IMR-90 (cell line): ENCODE data around the gene PPDPF. TPM values are rescaled to one million over a fixed set of nuclear protein-coding genes. Genes with fewer than 3 reads are reported as not detected.

Source experiments
- ATAC-seq: fragments of 200-7000 bp; cut with Tn5 transposase; 2 replicates; pipeline ENCODE4 v1.9.1; 2020; ENCODE audit warnings: low read depth, mild to moderate bottlenecking, moderate library complexity
- BruUV-seq: library from RNA; stranded (reverse); fragments of 400-500 nt; replicated peaks from 2 replicates; lab custom pipeline; 2021; lab: Mats Ljungman, UMichigan
- CTCF ChIA-PET: fragments of 300-600 bp; formaldehyde crosslinking; extraction: SDS; loops from one replicate; lab custom pipeline; 2021; ENCODE audit warnings: antibody characterized with exemption; lab: Yijun Ruan, JAX
- POLR2A ChIA-PET: fragments of 300-600 bp; sonication (Branson Sonifier 250); formaldehyde crosslinking; loops from one replicate; lab custom pipeline; 2022; ENCODE audit warnings: antibody characterized with exemption; ENCODE audit not compliant: unreplicated experiment; lab: Charles Lee
- DNase-seq: peaks from one replicate; pipeline ENCODE4 v3.0.0; 2013
- H2AFZ ChIP-seq: replicated peaks from 2 replicates; pipeline ENCODE3; 2013; ENCODE audit warnings: low read length, mild to moderate bottlenecking; ENCODE audit not compliant: poor library complexity
- H2AK5ac ChIP-seq: 2 replicates; pipeline ENCODE4 v1.6.1; 2013; ENCODE audit warnings: low read depth, low read length, inconsistent platforms
- H2AK9ac ChIP-seq: replicated peaks from 2 replicates; pipeline ENCODE3; 2013; ENCODE audit warnings: mild to moderate bottlenecking, low read depth, low read length, moderate library complexity; ENCODE audit not compliant: poor library complexity
- H2BK120ac ChIP-seq: 2 replicates; pipeline ENCODE4 v1.6.1; 2013; ENCODE audit warnings: low read depth, low read length, inconsistent platforms
- H2BK15ac ChIP-seq: 3 replicates; pipeline ENCODE4 v1.6.1; 2013; ENCODE audit warnings: low read depth, low read length, inconsistent platforms
- H2BK20ac ChIP-seq: 2 replicates; pipeline ENCODE4 v1.6.1; 2013; ENCODE audit warnings: low read depth, mild to moderate bottlenecking, inconsistent platforms, low read length, moderate library complexity
- H2BK5ac ChIP-seq: 2 replicates; pipeline ENCODE4 v1.6.1; 2013; ENCODE audit warnings: mild to moderate bottlenecking, low read depth, low read length, inconsistent platforms; ENCODE audit not compliant: poor library complexity, severe bottlenecking
- H3K14ac ChIP-seq: replicated peaks from 2 replicates; pipeline ENCODE4 v1.6.1; 2013; ENCODE audit warnings: low read depth, low read length, inconsistent platforms
- H3K18ac ChIP-seq: 2 replicates; pipeline ENCODE4 v1.6.1; 2013; ENCODE audit warnings: low read depth, low read length, control low read depth
- H3K23ac ChIP-seq: 2 replicates; pipeline ENCODE4 v1.6.1; 2013; ENCODE audit warnings: low read depth, low read length, inconsistent platforms
- H3K27ac ChIP-seq: 2 replicates; pipeline ENCODE4 v1.5.1; 2013; ENCODE audit warnings: mild to moderate bottlenecking, control low read depth, low read length; ENCODE audit not compliant: insufficient read depth
- H3K27me3 ChIP-seq: 2 replicates; pipeline ENCODE4 v1.6.1; 2013; ENCODE audit warnings: low read length; ENCODE audit not compliant: control insufficient read depth, insufficient read depth
- H3K36me3 ChIP-seq: 2 replicates; pipeline ENCODE4 v1.6.1; 2013; ENCODE audit warnings: low read length, mixed read lengths; ENCODE audit not compliant: control insufficient read depth, insufficient read depth
- H3K4ac ChIP-seq: 2 replicates; pipeline ENCODE4 v1.6.1; 2013; ENCODE audit warnings: low read depth, low read length, inconsistent platforms
- H3K4me1 ChIP-seq: 2 replicates; pipeline ENCODE4 v1.6.1; 2013; ENCODE audit warnings: low read length, mixed read lengths; ENCODE audit not compliant: control insufficient read depth, insufficient read depth
- H3K4me2 ChIP-seq: 2 replicates; pipeline ENCODE4 v1.6.1; 2013; ENCODE audit warnings: low read depth, mild to moderate bottlenecking, control low read depth, low read length, moderate library complexity
- H3K4me3 ChIP-seq: 2 replicates; pipeline ENCODE4 v1.5.1; 2013; ENCODE audit warnings: low read depth, mild to moderate bottlenecking, control low read depth, low read length, moderate library complexity; ENCODE audit not compliant: insufficient read depth
- H3K56ac ChIP-seq: 2 replicates; pipeline ENCODE4 v1.6.1; 2013; ENCODE audit warnings: low read length, inconsistent platforms; ENCODE audit not compliant: insufficient read depth; ENCODE audit errors: extremely low read depth
- H3K79me1 ChIP-seq, 2 experiments: 2 replicates each; pipeline ENCODE4 v1.6.1; 2013; ENCODE audit warnings: low read length in 2 of 2, inconsistent platforms in 1 of 2, low read depth in 1 of 2
- H3K9ac ChIP-seq: 2 replicates; pipeline ENCODE4 v1.6.1; 2013; ENCODE audit warnings: low read depth, low read length, control low read depth
- H3K9me1 ChIP-seq: 2 replicates; pipeline ENCODE4 v1.6.1; 2013; ENCODE audit warnings: low read length, inconsistent platforms; ENCODE audit not compliant: insufficient read depth
- H3K9me3 ChIP-seq: 2 replicates; pipeline ENCODE4 v1.6.1; 2013; ENCODE audit warnings: low read length; ENCODE audit not compliant: control insufficient read depth, insufficient read depth
- H4K20me1 ChIP-seq: 2 replicates; pipeline ENCODE4 v1.6.1; 2013; ENCODE audit warnings: low read length, inconsistent platforms; ENCODE audit not compliant: insufficient read depth
- H4K5ac ChIP-seq: 2 replicates; pipeline ENCODE4 v1.6.1; 2013; ENCODE audit warnings: mild to moderate bottlenecking, low read depth, low read length, control low read depth
- H4K8ac ChIP-seq, 2 experiments: 2 replicates each; pipeline ENCODE4 v1.6.1; 2013; ENCODE audit warnings: low read depth in 2 of 2, low read length in 2 of 2, control low read depth in 1 of 2, inconsistent platforms in 1 of 2
- H4K91ac ChIP-seq: 2 replicates; pipeline ENCODE4 v1.6.1; 2013; ENCODE audit warnings: low read depth, low read length, inconsistent platforms; ENCODE audit not compliant: insufficient read depth
- BHLHE40 ChIP-seq: fragments of 150-350 bp; IDR thresholded peaks from 2 replicates; pipeline ENCODE4 v1.6.1; 2016; ENCODE audit warnings: mild to moderate bottlenecking, low read depth, low read length
- CEBPB ChIP-seq: IDR thresholded peaks from 2 replicates; pipeline ENCODE4 v1.6.1; 2012; ENCODE audit warnings: low read depth, low read length, improper control_type of control experiment
- FOS ChIP-seq: fragments of 150-350 bp; IDR thresholded peaks from 2 replicates; pipeline ENCODE4 v1.6.1; 2016; ENCODE audit warnings: low read depth, low read length
- MAZ ChIP-seq: IDR thresholded peaks from 2 replicates; pipeline ENCODE4 v1.6.1; 2012; ENCODE audit warnings: low read depth, mild to moderate bottlenecking, low read length, improper control_type of control experiment, moderate library complexity, borderline replicate concordance
- MXI1 ChIP-seq: IDR thresholded peaks from 2 replicates; pipeline ENCODE4 v1.6.1; 2012; ENCODE audit warnings: low read depth, mild to moderate bottlenecking, low read length, moderate library complexity, borderline replicate concordance
- NFE2L2 ChIP-seq: fragments of 150-350 bp; IDR thresholded peaks from 2 replicates; pipeline ENCODE4 v1.6.1; 2016; ENCODE audit warnings: low read depth, mild to moderate bottlenecking, low read length
- POLR2A ChIP-seq: IDR thresholded peaks from 2 replicates; pipeline ENCODE4 v1.6.1; 2012; ENCODE audit warnings: mild to moderate bottlenecking, low read depth, low read length
- RAD21 ChIP-seq: IDR thresholded peaks from 2 replicates; pipeline ENCODE4 v1.6.1; 2012; ENCODE audit warnings: low read length, improper control_type of control experiment
- RCOR1 ChIP-seq: IDR thresholded peaks from 2 replicates; pipeline ENCODE4 v1.6.1; 2012; ENCODE audit warnings: mild to moderate bottlenecking, low read length, improper control_type of control experiment; ENCODE audit not compliant: insufficient replicate concordance
- RFX5 ChIP-seq: IDR thresholded peaks from 2 replicates; pipeline ENCODE4 v1.8.0; 2012; ENCODE audit warnings: low read depth, mild to moderate bottlenecking, low read length, moderate library complexity
- SMC3 ChIP-seq: fragments of 150-350 bp; IDR thresholded peaks from 2 replicates; pipeline ENCODE4 v1.6.1; 2016; ENCODE audit warnings: low read depth, mild to moderate bottlenecking, antibody characterized with exemption, low read length, moderate library complexity
- WGBS, 2 experiments: methylation state at CpG; one replicate each; pipeline versions ENCODE4 v1.1.5 to v1.1.7; 2013; ENCODE audit warnings: missing lambda C conversion rate in 2 of 2; ENCODE audit not compliant: insufficient read length in 1 of 2; ENCODE audit errors: extremely low coverage in 2 of 2; 5-methylcytosine and 5-hydroxymethylcytosine counted together
- dilution Hi-C: fragments of 300-500 bp; cut with HindIII; formaldehyde crosslinking; loops from one replicate; pipeline ENCODE4 v1.14.3; 2018; ENCODE audit warnings: low sequenced_read_pairs; ENCODE audit not compliant: unreplicated experiment
- in situ Hi-C: fragments of 300-500 bp; cut with MboI; formaldehyde crosslinking; loops from 3 replicates; pipeline ENCODE4 v1.14.3; 2019; ENCODE audit warnings: low sequenced_read_pairs, inconsistent platforms, mixed read lengths
- intact Hi-C: fragments of 100-400 bp; cut with micrococcal nuclease; formaldehyde crosslinking; loops from 2 replicates; pipeline ENCODE4 v1.10.0; 2022
- polyA plus RNA-seq, 3 experiments: library from polyadenylated mRNA; depleted of rRNA; stranded (reverse); fragments of >200 nt; gene quantifications; 2 replicates each; pipeline ENCODE4 v1.2.3, GENCODE V29; 2012; ENCODE audit warnings: low replicate concordance in 1 of 3
- total RNA-seq: library from RNA; depleted of rRNA; stranded (reverse); fragments of >200 nt; gene quantifications from 2 replicates; pipeline ENCODE4 v1.2.3, GENCODE V29; 2012
- TF ChIP-seq, protein P1 (sequence below): fragments of 150-350 bp; IDR thresholded peaks from 2 replicates; pipeline ENCODE4 v1.6.1; 2016; ENCODE audit warnings: low read depth, mild to moderate bottlenecking, low read length, moderate library complexity, borderline replicate concordance

Gene PPDPF
- total and polyA plus RNA-seq, 2 of the 4 experiments (the other 2 are of a cell fraction): 12.9 to 171 TPM

DNA sequence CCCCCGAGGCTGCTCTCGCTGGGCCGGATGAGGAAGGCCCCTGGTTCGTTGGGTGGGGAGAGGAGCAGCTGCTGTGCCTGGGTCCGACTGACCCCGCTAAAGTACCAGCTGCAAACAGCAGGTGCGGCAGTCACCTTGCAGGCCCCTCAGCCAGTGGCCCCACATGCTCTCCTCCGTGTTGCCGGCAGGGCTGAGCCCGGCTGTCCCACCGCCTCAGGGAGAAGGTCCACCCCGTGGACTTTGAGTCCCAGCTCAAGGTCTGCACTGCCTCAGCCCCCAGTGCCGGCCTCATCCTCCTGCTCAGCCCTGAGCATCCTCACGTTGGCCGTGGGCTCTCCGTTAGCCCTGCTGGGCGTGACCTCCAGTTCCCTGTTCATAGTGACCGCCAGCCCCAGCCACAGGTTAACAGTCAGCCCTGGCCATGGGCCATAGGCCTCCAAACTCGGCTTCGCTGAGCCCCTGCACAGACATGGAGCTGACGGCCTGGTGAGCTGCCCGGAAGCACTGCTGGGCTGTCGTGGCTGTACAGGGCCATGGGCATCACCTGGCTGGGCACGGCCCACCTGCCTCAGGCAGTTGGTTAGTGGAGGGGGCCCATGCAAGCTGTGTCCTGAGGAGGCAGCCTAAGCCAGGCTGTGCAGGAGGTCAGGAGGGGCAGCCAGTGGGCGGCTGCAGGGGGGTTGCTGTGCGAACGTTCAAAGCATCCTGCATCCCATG is 23.8 kb downstream of the PPDPF start:
- Histone ChIP-seq H3K14ac (no peak overlapping the region), H3K9me1 (no peaks in the 10 kb centered on the region), H3K79me1 (no peaks in the 10 kb centered on the region), H2AK5ac (no peak overlapping the region), H3K56ac (no peak overlapping the region), H3K23ac (no peak overlapping the region), H3K4ac (no peak overlapping the region), H3K4me3 (no peak overlapping the region), H3K18ac (no peak overlapping the region), H3K36me3 (no peaks in the 10 kb centered on the region), H4K5ac (no peak overlapping the region), H2BK15ac (no peak overlapping the region), H3K27me3 (peaks cover 35% of the 10 kb centered on the region), H2BK120ac (no peak overlapping the region), H4K91ac (no peak overlapping the region), H2AK9ac (peak overlapping the region; percentile 78), H3K4me1 (peaks cover 3% of the 10 kb centered on the region; the same call in 1 of the 2 replicates), H2BK20ac (no peak overlapping the region), H3K27ac (no peak overlapping the region), H3K4me2 (no peak overlapping the region), H4K8ac (no peak overlapping the region), H2AFZ (peak overlapping the region; percentile 21), H2BK5ac (no peak overlapping the region), H3K9ac (no peak overlapping the region), H3K9me3 (no peaks in the 10 kb centered on the region), H4K20me1 (no peaks in the 10 kb centered on the region)
- dilution Hi-C loops: no loop called here
- intact Hi-C loops: no loop called here
- ATAC-seq (no peak), DNase-seq (no peak)
- BruUV-seq: no TSS peak
- in situ Hi-C loops: no loop called here
- WGBS, 2 experiments: 71% methylated on average over 15 of the region's 27 CpGs; no CpG with 5 or more reads in 1 of the 2 experiments
- ChIA-PET CTCF (no interaction called here), POLR2A (no interaction called here)
- TF ChIP-seq POLR2A (no peak), NFE2L2 (no peak), RAD21 (no peak), MXI1 (no peak), FOS (no peak), MAZ (no peak), CEBPB (no peak), BHLHE40 (no peak), SMC3 (no peak), RCOR1 (no peak), RFX5 (no peak)
- TF ChIP-seq, protein P1, sequence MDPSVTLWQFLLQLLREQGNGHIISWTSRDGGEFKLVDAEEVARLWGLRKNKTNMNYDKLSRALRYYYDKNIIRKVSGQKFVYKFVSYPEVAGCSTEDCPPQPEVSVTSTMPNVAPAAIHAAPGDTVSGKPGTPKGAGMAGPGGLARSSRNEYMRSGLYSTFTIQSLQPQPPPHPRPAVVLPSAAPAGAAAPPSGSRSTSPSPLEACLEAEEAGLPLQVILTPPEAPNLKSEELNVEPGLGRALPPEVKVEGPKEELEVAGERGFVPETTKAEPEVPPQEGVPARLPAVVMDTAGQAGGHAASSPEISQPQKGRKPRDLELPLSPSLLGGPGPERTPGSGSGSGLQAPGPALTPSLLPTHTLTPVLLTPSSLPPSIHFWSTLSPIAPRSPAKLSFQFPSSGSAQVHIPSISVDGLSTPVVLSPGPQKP: no peak
